Parathyroid adenoma (tissue), 2 donors: ENCODE results near the gene ASB4.

ENCODE experiments used
- H2AFZ ChIP-seq: fragments of 300-600 bp; sonication (generic); one replicate; pipeline ENCODE4 v1.7.0; 2017; ENCODE audit warnings: antibody characterized with exemption, mild to moderate bottlenecking
- H3K27ac ChIP-seq: fragments of 300-600 bp; sonication (generic); one replicate; pipeline ENCODE4 v1.7.0; 2017
- H3K27me3 ChIP-seq: fragments of 300-600 bp; sonication (generic); one replicate; pipeline ENCODE4 v1.7.0; 2017; ENCODE audit warnings: low read length; ENCODE audit not compliant: control insufficient read depth, insufficient read depth
- H3K36me3 ChIP-seq: fragments of 300-600 bp; sonication (generic); one replicate; pipeline ENCODE4 v1.7.0; 2017; ENCODE audit warnings: low read length; ENCODE audit not compliant: control insufficient read depth, insufficient read depth
- H3K4me1 ChIP-seq: fragments of 300-600 bp; sonication (generic); one replicate; pipeline ENCODE4 v1.7.0; 2017; ENCODE audit warnings: control low read depth
- H3K4me2 ChIP-seq: fragments of 300-600 bp; sonication (generic); one replicate; pipeline ENCODE4 v1.7.0; 2017; ENCODE audit warnings: low read length
- H3K4me3 ChIP-seq: fragments of 300-600 bp; sonication (generic); one replicate; pipeline ENCODE4 v1.7.0; 2017; ENCODE audit warnings: low read depth, low read length
- H3K79me2 ChIP-seq: fragments of 300-600 bp; sonication (generic); one replicate; pipeline ENCODE4 v1.7.0; 2017; ENCODE audit warnings: control low read depth
- H3K9ac ChIP-seq: fragments of 300-600 bp; sonication (generic); one replicate; pipeline ENCODE4 v1.7.0; 2017; ENCODE audit warnings: mild to moderate bottlenecking
- H3K9me3 ChIP-seq: fragments of 300-600 bp; sonication (generic); one replicate; pipeline ENCODE4 v1.7.0; 2017; ENCODE audit warnings: low read length; ENCODE audit not compliant: control insufficient read depth
- CTCF ChIP-seq: fragments of 300-600 bp; sonication (generic); IDR thresholded peaks from one replicate; pipeline ENCODE4 v1.7.0; 2017; ENCODE audit warnings: antibody characterized with exemption, mild to moderate bottlenecking
- donor health status: primary hyperparathyroidism.

Gene ASB4

GRCh38 chr7:95553939-95554338 is 68.2 kb downstream of the ASB4 start:
- Histone ChIP-seq H2AFZ (peak overlapping the region; percentile 65), H3K4me2 (no peak overlapping the region), H3K27ac (peak overlapping the region; percentile 45), H3K9ac (no peak overlapping the region), H3K27me3 (no peaks in the 10 kb centered on the region), H3K36me3 (no peaks in the 10 kb centered on the region), H3K4me3 (no peak overlapping the region), H3K79me2 (no peaks in the 10 kb centered on the region), H3K9me3 (no peaks in the 10 kb centered on the region), H3K4me1 (peaks cover 40% of the 10 kb centered on the region)
- no peak for TF ChIP-seq CTCF

- H3K4me2 ChIP-seq = no peak overlapping the region
- H3K27me3 ChIP-seq = no peaks in the 10 kb centered on the region
- H2AFZ ChIP-seq = peak overlapping the region; percentile 36
- TF ChIP-seq CTCF = no peak
- no peak overlapping the region for H3K9ac ChIP-seq
- no peaks in the 10 kb centered on the region for H3K79me2 ChIP-seq
- no peak overlapping the region for H3K4me3 ChIP-seq
- no peaks in the 10 kb centered on the region for H3K36me3 ChIP-seq
- H3K4me1 ChIP-seq = peaks cover 21% of the 10 kb centered on the region
- no peaks in the 10 kb centered on the region for H3K9me3 ChIP-seq
- no peak overlapping the region for H3K27ac ChIP-seq
Observed at GRCh38 chr7:95556777-95557176, 71.0 kb downstream of the ASB4 start.

GRCh38 chr7:95558864-95559263 is 73.1 kb downstream of the ASB4 start:
- H3K4me2 ChIP-seq = no peak overlapping the region
- no peak overlapping the region for H3K27ac ChIP-seq
- no peaks in the 10 kb centered on the region for H3K79me2 ChIP-seq
- H2AFZ ChIP-seq = peak overlapping the region; percentile 3
- no peak overlapping the region for H3K9ac ChIP-seq
- H3K4me1 ChIP-seq = peaks cover 17% of the 10 kb centered on the region
- no peak for TF ChIP-seq CTCF
- H3K36me3 ChIP-seq = no peaks in the 10 kb centered on the region
- no peaks in the 10 kb centered on the region for H3K27me3 ChIP-seq
- no peak overlapping the region for H3K4me3 ChIP-seq
- no peaks in the 10 kb centered on the region for H3K9me3 ChIP-seq

- H3K36me3 ChIP-seq = no peaks in the 10 kb centered on the region
- no peaks in the 10 kb centered on the region for H3K9me3 ChIP-seq
- no peaks in the 10 kb centered on the region for H3K79me2 ChIP-seq
- peak overlapping the region; percentile 18 for H2AFZ ChIP-seq
- no peaks in the 10 kb centered on the region for H3K27me3 ChIP-seq
- peaks cover 10% of the 10 kb centered on the region for H3K4me1 ChIP-seq
- no peak overlapping the region for H3K4me2 ChIP-seq
- H3K4me3 ChIP-seq = no peak overlapping the region
- no peak overlapping the region for H3K9ac ChIP-seq
- H3K27ac ChIP-seq = no peak overlapping the region
- TF ChIP-seq CTCF = no peak
Observed at GRCh38 chr7:95560674-95561073, 74.9 kb downstream of the ASB4 start.

GRCh38 chr7:95569720-95570119 is 84.0 kb downstream of the ASB4 start:
- Histone ChIP-seq H3K79me2 (no peaks in the 10 kb centered on the region), H3K9me3 (no peaks in the 10 kb centered on the region), H2AFZ (no peak overlapping the region), H3K27me3 (no peaks in the 10 kb centered on the region), H3K4me2 (no peak overlapping the region), H3K9ac (no peak overlapping the region), H3K27ac (no peak overlapping the region), H3K36me3 (no peaks in the 10 kb centered on the region), H3K4me1 (peaks cover 3% of the 10 kb centered on the region), H3K4me3 (no peak overlapping the region)
- no peak for TF ChIP-seq CTCF
